Hematopoietic multipotent progenitor cell treated with erythropoietin and hydrocortisone succinate and interleukin-3 and kit ligand, for 4 days (in vitro differentiated cells): ENCODE results near the gene CEACAM16.
"Not testable (repeated sequence)": the region's sequence is repeated elsewhere in the genome, so short reads cannot be mapped to it uniquely, and the experiment has no call there.

Experiments used
- DNase-seq: peaks from one replicate; pipeline ENCODE4 v3.0.0-alpha.2; 2015

CEACAM16 gene

GRCh38 chr19:44698492-44699201 is at the start of gene CEACAM16:
Gene CEACAM16, plus strand, starts transcription at chr19:44699151. Its CDS starts 2,306 bp downstream, at chr19:44701457.
- no peak for DNase-seq

GRCh38 chr19:44649578-44650145 is 49.3 kb upstream of the CEACAM16 start:
- no peak for DNase-seq

GRCh38 chr19:44653343-44653742 is 45.6 kb upstream of the CEACAM16 start:
- DNase-seq: no peak

GRCh38 chr19:44653977-44654774 is 44.8 kb upstream of the CEACAM16 start:
- peak; percentile 88 for DNase-seq

- DNase-seq: peak; percentile 87
Observed at GRCh38 chr19:44657211-44657921, 41.6 kb upstream of the CEACAM16 start.

- peak; percentile 26 for DNase-seq
Observed at GRCh38 chr19:44658069-44658733, 40.8 kb upstream of the CEACAM16 start.

GRCh38 chr19:44660081-44660480 is 38.9 kb upstream of the CEACAM16 start:
- DNase-seq: no peak

GRCh38 chr19:44661205-44661604 is 37.7 kb upstream of the CEACAM16 start:
- no peak for DNase-seq

- DNase-seq: no peak
Observed at GRCh38 chr19:44661904-44662303, 37.0 kb upstream of the CEACAM16 start.

- no peak for DNase-seq
Observed at GRCh38 chr19:44662691-44663385, 36.1 kb upstream of the CEACAM16 start.

GRCh38 chr19:44663996-44664395 is 35.0 kb upstream of the CEACAM16 start:
- no peak for DNase-seq

- no peak for DNase-seq
Observed at GRCh38 chr19:44664976-44665375, 34.0 kb upstream of the CEACAM16 start.

- DNase-seq: peak; percentile 27
Observed at GRCh38 chr19:44666852-44667556, 31.9 kb upstream of the CEACAM16 start.

GRCh38 chr19:44668985-44669764 is 29.8 kb upstream of the CEACAM16 start:
- no peak for DNase-seq

- DNase-seq: not testable (repeated sequence)
Observed at GRCh38 chr19:44670027-44670426, 28.9 kb upstream of the CEACAM16 start.

- DNase-seq: no peak
Observed at GRCh38 chr19:44671400-44671799, 27.6 kb upstream of the CEACAM16 start, which contains the start of gene CEACAM19. Gene CEACAM19, plus strand, starts transcription at chr19:44671482. Its CDS starts 450 bp downstream, at chr19:44671932.

- DNase-seq: no peak
Observed at GRCh38 chr19:44672226-44672625, 26.7 kb upstream of the CEACAM16 start.

- no peak for DNase-seq
Observed at GRCh38 chr19:44673510-44673909, 25.4 kb upstream of the CEACAM16 start.

- no peak for DNase-seq
Observed at GRCh38 chr19:44675521-44675920, 23.4 kb upstream of the CEACAM16 start.
